ENCODE measurements around the gene ZNF431. TPM values are rescaled to one million over a fixed set of nuclear protein-coding genes. Genes with fewer than 3 reads are reported as not detected.

Gene ZNF431
- total and polyA plus RNA-seq, 4 experiments from 2014 or later: 9.1 to 34.4 (median 21.4) TPM

DNA sequence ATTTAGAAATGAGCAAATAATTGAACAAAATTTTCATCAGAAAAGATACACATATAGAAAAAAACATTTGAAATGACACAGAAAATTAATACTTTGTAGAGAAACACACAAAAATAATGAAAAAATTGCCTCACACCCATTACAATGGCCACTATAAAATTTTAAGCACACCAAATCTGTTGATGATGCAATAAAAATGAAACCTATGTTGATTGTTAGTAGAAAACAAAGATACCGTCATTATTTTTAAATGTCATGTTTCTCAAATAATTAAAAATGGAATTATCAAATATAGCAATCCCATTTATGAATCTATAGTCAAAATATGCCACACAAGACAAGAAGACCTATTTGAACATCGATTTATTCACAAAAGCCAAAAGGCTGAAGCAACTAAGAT, 96.8 kb downstream of the ZNF431 start:
- H3K27ac ChIP-seq (ENCODE audit: low read depth, low read length): no peak overlapping the region
- H3K36me3 ChIP-seq (ENCODE audit: insufficient read depth, low read length): no peaks in the 10 kb centered on the region
- H3K4me1 Mint-ChIP-seq: no peaks in the 10 kb centered on the region
- no peaks in the 10 kb centered on the region for H3K9me3 ChIP-seq (ENCODE audit: control insufficient read depth in 1 of 2, low read length in 2 of 2)
- no peak overlapping the region for H3K27ac Mint-ChIP-seq
- no peak for DNase-seq
- H3K4me3 ChIP-seq (ENCODE audit: low read length in 2 of 2): no peak overlapping the region
- H3K4me3 Mint-ChIP-seq: no peak overlapping the region
- POLR2A ChIA-PET (ENCODE audit: partially characterized antibody): no interaction called here
- H3K36me3 Mint-ChIP-seq: no peaks in the 10 kb centered on the region
- no peaks in the 10 kb centered on the region for H3K4me1 ChIP-seq (ENCODE audit: insufficient read depth, low read length)
- peaks cover 0 to 13% (median 0%) of the 10 kb centered on the region in 8 donors for H3K9me3 Mint-ChIP-seq
- CTCF ChIA-PET (ENCODE audit: partially characterized antibody): no interaction called here
- no peaks in the 10 kb centered on the region for H3K27me3 Mint-ChIP-seq
- no peaks in the 10 kb centered on the region for H3K27me3 ChIP-seq (ENCODE audit: insufficient read depth, low read length)
- intact Hi-C loops (cut with micrococcal nuclease): no loop called here

Other genes starting within 250 kb of the ZNF431 start
- 1 to 10 TPM; 6.5 to 7.6 TPM for gene ZNF85, start 218.8 kb upstream of the ZNF431 start, total RNA-seq
- 10 to 100 TPM in 1 of 2 donors, 1 to 10 TPM in 1; 8.3 to 11.4 TPM for gene ZNF85, start 218.8 kb upstream of the ZNF431 start, polyA plus RNA-seq
- 10 to 100 TPM; 41.9 to 50.3 TPM for gene ZNF430, start 121.4 kb upstream of the ZNF431 start, total RNA-seq
- gene ZNF430, start 121.4 kb upstream of the ZNF431 start, polyA plus RNA-seq: 10 to 100 TPM; 45.0 to 57.5 TPM
- 10 to 100 TPM; 11.5 to 14.7 TPM for gene ZNF714, start 59.8 kb upstream of the ZNF431 start, total RNA-seq
- gene ZNF714, start 59.8 kb upstream of the ZNF431 start, polyA plus RNA-seq: 1 to 10 TPM; 3.4 to 8.8 TPM
- 10 to 100 TPM; 42.5 to 44.2 TPM for gene ZNF708, start 187.4 kb downstream of the ZNF431 start, total RNA-seq
- gene ZNF708, start 187.4 kb downstream of the ZNF431 start, polyA plus RNA-seq: 10 to 100 TPM in 1 of 2 donors, 1 to 10 TPM in 1; 6.6 to 12.1 TPM
- 10 to 100 TPM in 1 of 2 experiments, 1 to 10 TPM in 1; 9.8 to 11.4 TPM for gene ZNF738, start 217.0 kb downstream of the ZNF431 start, total RNA-seq
- 1 to 10 TPM; 2.5 to 2.8 TPM for gene ZNF738, start 217.0 kb downstream of the ZNF431 start, polyA plus RNA-seq